Measurements from ENCODE around the gene ALDH6A1. TPM values are rescaled to one million over a fixed set of nuclear protein-coding genes. Genes with fewer than 3 reads are reported as not detected.
A peak's percentile ranks its signal among the peaks of the same experiment; 100 is the strongest.

ALDH6A1 gene
- total RNA-seq, 1 experiment from 2014 or later = 20.1 TPM

DNA sequence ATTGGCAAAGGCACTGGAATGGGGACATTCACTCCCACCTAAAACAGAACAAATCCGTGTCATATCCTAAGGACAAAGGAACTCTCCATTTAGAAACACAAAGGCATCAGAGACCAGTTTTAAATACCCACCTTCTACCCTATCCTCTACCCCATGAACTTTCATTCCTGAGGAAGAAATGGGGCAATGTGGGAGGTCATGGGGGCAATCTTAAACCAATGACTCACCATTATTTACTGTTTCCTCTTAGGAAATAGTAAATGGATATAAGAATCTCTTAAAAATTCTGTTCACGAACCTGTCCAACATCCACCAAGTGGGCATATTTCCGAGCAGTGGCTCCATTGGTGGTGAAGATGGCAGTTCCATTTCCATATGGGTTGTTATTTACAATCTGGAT is 19.4 kb downstream of the ALDH6A1 start:
- in situ Hi-C loops (cut with HindIII; ENCODE audit: low pct_unique_long_range_greater_than_20kb, low sequenced_read_pairs) = no loop called here
- DNase-seq (ENCODE audit: low read depth) = no peak

GRCh38 chr14:74064426-74064825 is 19.8 kb downstream of the ALDH6A1 start:
- in situ Hi-C loops (cut with HindIII; ENCODE audit: low pct_unique_long_range_greater_than_20kb, low sequenced_read_pairs) = no loop called here
- DNase-seq (ENCODE audit: low read depth) = no peak

DNA sequence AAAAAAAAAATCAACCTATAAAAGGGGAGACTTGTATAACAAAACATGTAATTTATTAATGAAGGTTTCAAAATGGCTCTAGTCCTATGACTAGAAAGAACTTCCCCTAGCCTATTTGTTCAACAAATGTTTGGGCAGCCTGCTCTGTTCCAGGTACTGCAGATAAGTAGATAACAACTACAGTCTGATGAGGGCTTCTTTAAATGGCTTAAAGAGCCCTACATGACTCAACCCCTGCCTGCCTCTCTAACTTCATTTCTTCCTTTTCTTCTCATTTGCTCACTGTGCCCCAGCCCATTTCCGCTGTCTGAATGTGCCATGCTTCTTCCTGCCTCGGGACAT is 21.5 kb downstream of the ALDH6A1 start:
- in situ Hi-C loops (cut with HindIII; ENCODE audit: low pct_unique_long_range_greater_than_20kb, low sequenced_read_pairs) = no loop called here
- no peak for DNase-seq (ENCODE audit: low read depth)

GRCh38 chr14:74049876-74050495 is 34.3 kb downstream of the ALDH6A1 start:
- in situ Hi-C loops (cut with HindIII; ENCODE audit: low pct_unique_long_range_greater_than_20kb, low sequenced_read_pairs) = no loop called here

DNA sequence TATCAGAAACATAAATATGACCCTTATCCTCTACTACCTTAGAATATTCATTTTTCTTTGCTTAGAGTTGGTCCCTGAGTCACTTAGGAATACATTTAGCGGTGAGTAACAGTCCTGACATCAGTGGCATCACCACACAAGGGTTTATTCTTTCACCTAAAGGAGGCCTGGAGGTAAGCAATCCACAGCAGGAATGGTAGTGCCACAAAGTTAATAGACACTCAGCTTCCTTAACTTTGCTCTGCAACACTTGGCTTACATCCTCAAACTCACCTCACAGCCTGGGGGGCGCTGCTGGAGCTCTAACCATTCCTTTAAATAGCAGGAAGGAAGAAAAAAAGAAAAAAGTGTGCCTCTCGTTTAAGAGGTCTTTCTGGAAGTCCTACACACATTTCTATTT is 36.0 kb downstream of the ALDH6A1 start:
- in situ Hi-C loops (cut with HindIII; ENCODE audit: low pct_unique_long_range_greater_than_20kb, low sequenced_read_pairs) = no loop called here
- peak; percentile 63 for DNase-seq (ENCODE audit: low read depth)

More at GRCh38 chr14:74049876-74050495, 34.3 kb downstream of the ALDH6A1 start:
- no peak for DNase-seq (ENCODE audit: low read depth)

DNA sequence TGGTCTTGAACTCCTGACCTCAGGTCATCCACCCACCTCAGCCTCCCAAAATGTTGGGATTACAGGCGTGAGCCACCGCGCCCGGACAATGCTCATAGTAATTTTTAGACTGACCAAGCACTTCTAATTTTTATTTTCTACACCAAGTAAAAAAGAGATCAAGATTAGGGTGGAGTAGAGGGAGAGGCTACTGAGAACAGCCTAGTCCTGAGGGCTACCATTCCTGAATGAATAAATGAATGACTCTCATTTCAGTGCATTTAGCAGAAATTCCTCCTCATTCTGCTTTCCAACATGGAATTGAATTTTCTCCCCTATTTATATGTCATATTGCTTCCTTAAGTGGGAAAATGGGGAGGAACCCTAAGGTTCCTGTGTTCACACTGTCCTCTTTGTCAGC is 38.7 kb downstream of the ALDH6A1 start:
- in situ Hi-C loops (cut with HindIII; ENCODE audit: low pct_unique_long_range_greater_than_20kb, low sequenced_read_pairs) = no loop called here

GRCh38 chr14:74042296-74042695 is 42.0 kb downstream of the ALDH6A1 start:
- in situ Hi-C loops (cut with HindIII; ENCODE audit: low pct_unique_long_range_greater_than_20kb, low sequenced_read_pairs) = no loop called here
- DNase-seq (ENCODE audit: low read depth) = no peak

More for the DNA sequence above, 38.7 kb downstream of the ALDH6A1 start:
- no peak for DNase-seq (ENCODE audit: low read depth)

DNA sequence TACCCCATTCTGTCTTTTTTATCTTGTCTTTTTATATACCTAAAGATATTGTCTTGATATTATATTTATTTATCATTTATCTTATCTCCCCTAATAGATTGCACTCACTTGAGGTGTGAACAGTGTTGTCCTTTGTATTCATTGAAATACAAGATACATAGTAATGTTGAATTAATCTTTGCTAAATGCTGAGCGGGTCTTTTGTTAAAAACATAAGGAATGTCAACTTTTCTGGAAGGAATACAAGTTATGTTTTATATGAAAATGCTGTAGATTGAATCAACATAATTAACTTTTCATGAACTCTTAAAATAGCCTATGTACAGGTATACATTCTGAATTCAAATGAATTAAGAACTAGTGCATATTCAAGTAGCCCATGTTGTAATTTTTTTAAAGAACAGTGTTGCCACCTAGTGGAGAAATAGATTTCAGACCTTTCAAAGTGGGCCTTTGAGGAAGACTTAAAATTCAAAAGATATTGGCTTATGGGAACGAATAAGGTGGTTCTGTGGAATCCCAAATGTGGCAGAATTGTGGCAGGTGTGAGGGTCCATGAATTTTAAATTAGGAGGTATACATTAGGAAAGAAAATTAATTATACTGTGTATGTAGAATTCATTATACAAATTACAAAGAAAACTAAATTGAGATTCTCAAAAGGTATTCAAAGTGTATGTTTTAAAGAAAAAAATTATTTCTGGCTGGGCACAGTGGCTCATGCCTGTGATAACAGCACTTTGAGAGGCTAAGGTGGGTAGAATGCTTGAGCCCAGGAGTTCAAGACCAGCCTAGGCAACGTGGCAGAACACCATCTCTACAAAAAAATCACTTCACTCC is 46.0 kb downstream of the ALDH6A1 start:
- in situ Hi-C loops (cut with HindIII; ENCODE audit: low pct_unique_long_range_greater_than_20kb, low sequenced_read_pairs) = no loop called here

DNA sequence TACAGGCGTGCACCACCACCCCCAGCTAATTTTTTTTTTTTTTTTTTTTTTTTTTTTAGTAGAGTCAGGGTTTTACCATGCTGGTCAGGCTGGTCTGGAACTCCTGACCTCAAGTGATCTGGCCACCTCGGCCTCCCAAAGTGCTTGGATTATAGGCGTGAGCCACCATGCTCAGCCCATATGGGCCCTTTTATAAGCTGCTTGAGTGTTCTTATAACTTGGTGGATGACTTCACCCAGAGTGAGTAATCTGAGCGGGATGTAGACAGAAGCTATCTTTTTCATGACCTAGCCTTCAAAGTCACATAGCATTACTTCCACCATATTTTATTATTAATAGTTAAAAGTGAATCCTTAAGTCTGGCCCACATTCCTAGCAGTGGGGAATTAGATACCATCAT is 48.7 kb downstream of the ALDH6A1 start:
- DNase-seq (ENCODE audit: low read depth) = no peak
- in situ Hi-C loops (cut with HindIII; ENCODE audit: low pct_unique_long_range_greater_than_20kb, low sequenced_read_pairs) = no loop called here

More for the DNA sequence above, 46.0 kb downstream of the ALDH6A1 start:
- DNase-seq (ENCODE audit: low read depth) = peak; percentile 48

GRCh38 chr14:74034572-74034971 is 49.7 kb downstream of the ALDH6A1 start:
- in situ Hi-C loops (cut with HindIII; ENCODE audit: low pct_unique_long_range_greater_than_20kb, low sequenced_read_pairs) = no loop called here
- no peak for DNase-seq (ENCODE audit: low read depth)

DNA sequence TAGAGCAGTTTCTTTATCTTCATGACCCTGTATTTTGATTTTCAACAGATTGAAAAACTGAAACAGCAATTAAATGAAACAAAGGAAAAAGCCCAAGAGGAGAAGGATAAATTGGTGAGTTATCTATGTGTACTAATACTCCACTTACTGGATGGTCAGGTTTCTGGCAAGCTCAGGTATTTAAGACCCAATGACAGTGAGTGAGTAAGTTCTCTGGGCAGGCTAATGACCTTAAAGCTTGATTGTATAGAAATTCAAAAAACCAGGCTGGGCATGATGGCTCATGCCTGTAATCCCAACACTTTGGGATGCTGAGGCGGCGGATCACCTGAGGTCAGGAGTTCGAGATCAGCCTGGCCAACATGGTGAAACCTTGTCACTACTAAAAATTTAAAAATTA is 55.1 kb downstream of the ALDH6A1 start:
- no peak for DNase-seq (ENCODE audit: low read depth)
- in situ Hi-C loops (cut with HindIII; ENCODE audit: low pct_unique_long_range_greater_than_20kb, low sequenced_read_pairs) = no loop called here

- DNase-seq (ENCODE audit: low read depth) = no peak
- in situ Hi-C loops (cut with HindIII; ENCODE audit: low pct_unique_long_range_greater_than_20kb, low sequenced_read_pairs) = no loop called here
Measured at GRCh38 chr14:74022346-74022745, 61.9 kb downstream of the ALDH6A1 start.

DNA sequence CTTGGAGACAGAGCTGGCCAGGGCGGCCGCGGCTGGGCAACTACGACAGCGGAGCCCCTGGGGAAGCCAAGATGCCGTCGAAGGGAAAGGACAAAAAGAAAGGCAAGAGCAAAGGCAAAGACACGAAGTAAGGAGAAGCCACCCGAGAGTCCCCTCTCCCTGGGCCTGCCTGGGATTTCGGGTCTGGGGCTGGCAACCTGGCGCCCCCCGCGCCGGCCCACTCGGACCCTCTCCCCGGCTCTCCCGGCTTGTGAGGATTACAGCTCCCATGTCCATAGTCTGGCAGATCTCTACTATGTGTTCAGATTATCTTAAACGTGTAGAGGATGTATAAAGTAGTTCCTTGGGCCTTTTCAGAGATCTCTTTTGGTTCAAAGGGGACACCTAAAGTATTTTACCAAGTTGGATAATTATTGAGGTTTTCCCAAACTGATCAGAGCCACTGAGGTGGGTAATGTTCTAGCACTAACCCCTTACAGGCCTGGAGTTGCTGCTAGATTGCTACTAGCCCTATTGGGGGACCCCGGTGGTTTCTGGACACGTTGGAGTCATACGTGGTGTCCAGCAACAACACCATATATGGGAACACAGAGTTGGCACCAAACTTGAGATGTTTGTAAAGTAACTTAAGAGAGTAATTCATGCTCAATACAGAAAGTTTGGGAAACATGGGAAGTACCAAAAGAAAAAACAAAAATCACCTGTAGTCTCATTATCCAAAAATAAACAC is 64.7 kb downstream of the ALDH6A1 start:
- no peak for DNase-seq (ENCODE audit: low read depth)
- in situ Hi-C loops (cut with HindIII; ENCODE audit: low pct_unique_long_range_greater_than_20kb, low sequenced_read_pairs) = no loop called here

- in situ Hi-C loops (cut with HindIII; ENCODE audit: low pct_unique_long_range_greater_than_20kb, low sequenced_read_pairs) = no loop called here
- peak; percentile 80 for DNase-seq (ENCODE audit: low read depth)
Measured at GRCh38 chr14:74018586-74019407, 65.5 kb downstream of the ALDH6A1 start, which contains the start of the genes BBOF1 and ENTPD5. Gene BBOF1, plus strand, starts transcription at chr14:74019349. Its CDS starts 130 bp downstream, at chr14:74019479. Gene ENTPD5, minus strand, starts transcription at chr14:74019288. Its CDS starts 31,186 bp downstream, at chr14:73988102.

GRCh38 chr14:74018174-74018585 is 66.1 kb downstream of the ALDH6A1 start:
- in situ Hi-C loops (cut with HindIII; ENCODE audit: low pct_unique_long_range_greater_than_20kb, low sequenced_read_pairs) = no loop called here
- DNase-seq (ENCODE audit: low read depth) = peak; percentile 65

DNA sequence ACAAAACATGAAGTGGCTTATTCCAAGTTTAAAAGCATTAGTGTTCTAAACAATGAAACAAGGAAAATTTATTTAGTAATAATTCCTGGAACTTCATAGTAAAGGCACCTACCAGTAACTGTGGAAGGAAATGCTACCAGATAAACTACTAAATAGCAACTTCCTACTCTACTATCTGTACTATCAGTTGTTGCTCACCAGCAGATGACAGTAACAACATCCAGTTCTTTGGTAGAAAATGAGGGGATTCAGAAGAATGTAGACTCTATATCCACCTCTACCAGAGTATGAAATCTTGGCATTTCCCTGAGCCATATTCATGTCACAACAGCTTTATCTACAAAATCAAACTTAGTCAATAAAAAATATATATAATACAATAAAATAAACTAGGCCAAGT is 68.3 kb downstream of the ALDH6A1 start:
- DNase-seq (ENCODE audit: low read depth) = no peak
- in situ Hi-C loops (cut with HindIII; ENCODE audit: low pct_unique_long_range_greater_than_20kb, low sequenced_read_pairs) = no loop called here

DNA sequence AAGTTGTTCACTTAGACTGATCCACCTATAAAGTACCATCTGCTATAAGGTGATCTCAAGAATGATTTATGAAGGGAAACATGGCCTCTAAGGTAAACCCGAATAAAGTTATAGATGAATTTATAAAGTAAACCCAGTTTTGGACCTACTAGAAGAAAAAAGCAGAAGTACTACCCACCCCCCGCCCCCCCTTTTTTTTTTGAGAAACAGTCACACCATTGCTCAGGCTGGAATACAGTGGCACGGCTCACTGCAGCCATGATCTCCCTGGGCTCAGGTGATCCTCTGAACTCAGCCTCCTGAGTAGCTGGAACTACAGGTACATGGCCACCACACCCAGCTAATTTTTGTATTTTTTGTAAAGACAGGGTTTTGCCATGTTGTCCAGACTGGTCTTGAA is 69.1 kb downstream of the ALDH6A1 start:
- no peak for DNase-seq (ENCODE audit: low read depth)
- in situ Hi-C loops (cut with HindIII; ENCODE audit: low pct_unique_long_range_greater_than_20kb, low sequenced_read_pairs) = no loop called here

GRCh38 chr14:74014299-74014698 is 70.0 kb downstream of the ALDH6A1 start:
- DNase-seq (ENCODE audit: low read depth) = peak; percentile 82
- in situ Hi-C loops (cut with HindIII; ENCODE audit: low pct_unique_long_range_greater_than_20kb, low sequenced_read_pairs) = no loop called here
